SU-DHL-6 (cell line): Measurements from ENCODE around the gene CEND1.

ENCODE experiments used
- H2AFZ ChIP-seq: fragments of 200-600 bp; sonication (generic); 2 replicates; pipeline ENCODE4 v1.6.1; 2014; ENCODE audit warnings: low read depth, mild to moderate bottlenecking, moderate library complexity, mixed read lengths, antibody characterized with exemption, low read length; ENCODE audit not compliant: severe bottlenecking
- H3F3A ChIP-seq: fragments of 200-600 bp; shearing (Covaris generic); 2 replicates; pipeline ENCODE4 v1.6.0; 2016; ENCODE audit warnings: antibody characterized with exemption, mild to moderate bottlenecking; ENCODE audit not compliant: insufficient read depth
- H3K27ac ChIP-seq: fragments of 200-600 bp; sonication (generic); 2 replicates; pipeline ENCODE4 v1.5.1; 2016; ENCODE audit warnings: low read depth, mild to moderate bottlenecking, low read length, moderate library complexity, mixed read lengths
- H3K27me3 ChIP-seq: fragments of 200-600 bp; sonication (generic), shearing (Covaris generic); 2 replicates; pipeline ENCODE4 v1.6.0; 2014; ENCODE audit warnings: mild to moderate bottlenecking, low read length
- H3K36me3 ChIP-seq: fragments of 200-600 bp; sonication (generic); 2 replicates; pipeline ENCODE4 v1.6.1; 2014; ENCODE audit warnings: mild to moderate bottlenecking, low read length, mixed read lengths
- H3K4me2 ChIP-seq: fragments of 300-600, 200-600 bp; shearing (Covaris generic), sonication (generic); 2 replicates; pipeline ENCODE4 v1.6.0; 2014; ENCODE audit warnings: low read length, low read depth, mild to moderate bottlenecking; ENCODE audit not compliant: poor library complexity, severe bottlenecking
- H3K4me3 ChIP-seq: fragments of 200-600 bp; sonication (generic); 2 replicates; pipeline ENCODE4 v1.5.1; 2014; ENCODE audit warnings: antibody characterized with exemption, low read length, mild to moderate bottlenecking, mixed read lengths; ENCODE audit not compliant: insufficient read depth, poor library complexity, severe bottlenecking
- H3K79me2 ChIP-seq: fragments of 200-600 bp; sonication (generic); 2 replicates; pipeline ENCODE4 v1.6.1; 2014; ENCODE audit warnings: mild to moderate bottlenecking, low read length, moderate library complexity; ENCODE audit not compliant: insufficient read depth
- H3K9ac ChIP-seq: fragments of 200-600 bp; sonication (generic); 2 replicates; pipeline ENCODE4 v1.7.0; 2014; ENCODE audit warnings: mild to moderate bottlenecking, low read length
- H3K9me2 ChIP-seq: fragments of 200-600 bp; sonication (generic); replicated peaks from 2 replicates; pipeline ENCODE4 v1.6.1; 2014; ENCODE audit warnings: low read length; ENCODE audit not compliant: insufficient read depth
- H3K9me3 ChIP-seq: fragments of 200-600 bp; sonication (generic); 2 replicates; pipeline ENCODE4 v1.6.1; 2014; ENCODE audit warnings: low read length, mixed read lengths; ENCODE audit not compliant: insufficient read depth
- H4K20me1 ChIP-seq: fragments of 200-600 bp; sonication (generic); 2 replicates; pipeline ENCODE4 v1.6.1; 2014; ENCODE audit warnings: low read depth, mild to moderate bottlenecking, antibody characterized with exemption, low read length, moderate library complexity, mixed read lengths
- EZH2phosphoT487 ChIP-seq: fragments of 200-600 bp; sonication (generic), shearing (Covaris generic); conservative IDR thresholded peaks from 2 replicates; pipeline ENCODE4 v1.6.1; 2018; ENCODE audit warnings: mild to moderate bottlenecking, antibody characterized with exemption, low read length, moderate library complexity, mixed read lengths
- TF ChIP-seq, protein P1 (sequence below): fragments of 200-600 bp; sonication (generic); IDR thresholded peaks from one replicate; pipeline ENCODE4 v1.5.1; 2017; ENCODE audit warnings: antibody characterized with exemption, mild to moderate bottlenecking, low read length, moderate library complexity; ENCODE audit not compliant: insufficient read depth, poor library complexity, severe bottlenecking

Gene CEND1

DNA sequence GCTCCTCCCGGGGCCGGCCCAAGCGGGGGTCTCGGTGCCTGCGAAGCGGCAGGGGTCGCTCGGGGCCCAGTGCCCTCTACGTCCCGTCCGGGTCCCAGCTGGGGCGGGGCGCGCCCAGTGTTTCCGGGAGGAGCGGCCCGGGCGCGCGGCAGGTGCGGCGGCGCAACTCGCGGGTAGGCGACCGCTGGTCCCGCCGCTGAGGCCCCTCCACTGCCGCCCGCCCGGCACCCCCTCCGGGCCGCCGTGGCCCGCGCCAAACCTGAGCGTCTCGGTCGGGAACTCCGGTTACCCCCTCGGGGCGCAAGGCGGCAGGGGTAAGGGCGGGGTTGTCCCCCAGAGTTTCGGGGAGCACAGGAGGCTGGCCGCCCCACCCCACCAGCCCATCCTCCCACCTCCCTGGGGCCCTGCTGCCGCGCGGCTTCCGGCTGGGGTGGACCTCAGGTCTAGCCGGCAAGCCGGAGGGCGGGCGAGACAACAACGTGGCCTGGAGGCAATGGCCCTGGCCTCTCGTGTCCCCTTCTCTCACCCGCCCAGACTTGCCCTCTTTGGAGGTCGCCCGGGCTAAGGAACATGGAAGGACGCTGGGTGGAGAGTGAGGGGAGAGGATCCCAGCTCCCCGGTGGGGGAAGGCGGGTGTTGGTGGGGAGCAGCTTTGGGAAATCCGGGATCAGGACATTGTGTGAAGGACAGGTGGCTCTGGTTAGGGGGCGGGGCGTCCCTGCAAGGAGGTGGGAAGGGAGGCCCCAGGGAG lies 37.4 kb upstream of the CEND1 start:
- H3K9me3 ChIP-seq: no peaks in the 10 kb centered on the region
- TF ChIP-seq EZH2phosphoT487: 0 out of 2 replicates have a peak, but pooled peaks have one; percentile 1
- TF ChIP-seq, protein P1, sequence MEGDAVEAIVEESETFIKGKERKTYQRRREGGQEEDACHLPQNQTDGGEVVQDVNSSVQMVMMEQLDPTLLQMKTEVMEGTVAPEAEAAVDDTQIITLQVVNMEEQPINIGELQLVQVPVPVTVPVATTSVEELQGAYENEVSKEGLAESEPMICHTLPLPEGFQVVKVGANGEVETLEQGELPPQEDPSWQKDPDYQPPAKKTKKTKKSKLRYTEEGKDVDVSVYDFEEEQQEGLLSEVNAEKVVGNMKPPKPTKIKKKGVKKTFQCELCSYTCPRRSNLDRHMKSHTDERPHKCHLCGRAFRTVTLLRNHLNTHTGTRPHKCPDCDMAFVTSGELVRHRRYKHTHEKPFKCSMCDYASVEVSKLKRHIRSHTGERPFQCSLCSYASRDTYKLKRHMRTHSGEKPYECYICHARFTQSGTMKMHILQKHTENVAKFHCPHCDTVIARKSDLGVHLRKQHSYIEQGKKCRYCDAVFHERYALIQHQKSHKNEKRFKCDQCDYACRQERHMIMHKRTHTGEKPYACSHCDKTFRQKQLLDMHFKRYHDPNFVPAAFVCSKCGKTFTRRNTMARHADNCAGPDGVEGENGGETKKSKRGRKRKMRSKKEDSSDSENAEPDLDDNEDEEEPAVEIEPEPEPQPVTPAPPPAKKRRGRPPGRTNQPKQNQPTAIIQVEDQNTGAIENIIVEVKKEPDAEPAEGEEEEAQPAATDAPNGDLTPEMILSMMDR: no peak
- H3K9me2 ChIP-seq: no peaks in the 10 kb centered on the region
- H3F3A ChIP-seq: no peaks in the 10 kb centered on the region
- H3K27me3 ChIP-seq: no peaks in the 10 kb centered on the region
- H4K20me1 ChIP-seq: no peaks in the 10 kb centered on the region
- no peak overlapping the region for H3K27ac ChIP-seq
- H2AFZ ChIP-seq: peak overlapping the region; percentile 15
- peak overlapping the region; percentile 26 for H3K9ac ChIP-seq
- peak overlapping the region; percentile 36 for H3K4me3 ChIP-seq
- no peaks in the 10 kb centered on the region for H3K36me3 ChIP-seq
- H3K4me2 ChIP-seq: peak overlapping the region; percentile 47
- H3K79me2 ChIP-seq: no peaks in the 10 kb centered on the region

DNA sequence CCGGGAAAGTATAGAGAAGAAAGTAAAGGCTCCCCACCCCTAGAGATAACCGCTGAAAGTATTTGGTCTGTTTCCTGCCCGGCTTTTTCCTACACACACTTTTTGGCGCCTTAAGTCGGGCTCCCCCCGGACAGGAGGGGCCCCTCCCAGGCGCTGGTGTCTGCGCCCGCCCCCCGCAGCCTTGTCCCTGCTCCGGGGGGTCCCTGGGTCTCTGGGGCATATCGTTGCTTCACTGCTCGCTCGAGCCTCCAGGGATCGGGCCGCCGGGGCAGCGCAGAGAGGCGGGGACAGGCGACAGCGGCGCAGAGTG lies 36.9 kb upstream of the CEND1 start:
- no peaks in the 10 kb centered on the region for H3K27me3 ChIP-seq
- H3K9me3 ChIP-seq: no peaks in the 10 kb centered on the region
- TF ChIP-seq, protein P1: no peak
- TF ChIP-seq EZH2phosphoT487: peak; percentile 94; the same call in 1 of the 2 replicates
- peak overlapping the region; percentile 36 for H3K4me3 ChIP-seq
- H3K36me3 ChIP-seq: no peaks in the 10 kb centered on the region
- no peaks in the 10 kb centered on the region for H4K20me1 ChIP-seq
- H3K79me2 ChIP-seq: no peaks in the 10 kb centered on the region
- H2AFZ ChIP-seq: peak overlapping the region; percentile 15
- H3K9me2 ChIP-seq: no peaks in the 10 kb centered on the region
- peak overlapping the region; percentile 26 for H3K9ac ChIP-seq
- no peaks in the 10 kb centered on the region for H3F3A ChIP-seq
- H3K4me2 ChIP-seq: peak overlapping the region; percentile 47
- H3K27ac ChIP-seq: no peak overlapping the region

DNA sequence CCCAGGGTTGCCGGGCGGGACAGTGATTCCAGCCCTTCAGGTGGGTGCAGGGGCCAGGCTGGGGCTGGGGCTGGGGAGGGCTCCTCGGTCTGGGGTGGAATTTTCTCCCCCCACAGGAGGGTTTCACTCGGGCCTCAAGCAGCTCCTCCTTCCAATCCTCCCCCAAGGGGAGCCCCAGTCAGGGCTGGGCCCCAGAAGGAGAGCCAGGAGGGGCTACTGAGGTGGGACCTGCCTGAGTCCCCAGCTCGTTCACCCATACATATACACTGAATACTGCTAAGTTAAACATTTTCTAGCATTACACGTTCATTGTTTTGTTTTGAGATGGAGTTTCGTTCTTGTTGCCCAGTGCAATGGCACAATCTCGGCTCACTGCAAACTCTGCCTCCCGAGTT lies 36.3 kb upstream of the CEND1 start:
- no peak overlapping the region for H3K27ac ChIP-seq

More for the DNA sequence above, 36.3 kb upstream of the CEND1 start:
- Histone ChIP-seq H3K4me2 (peak overlapping the region; percentile 47), H3K79me2 (no peaks in the 10 kb centered on the region), H3K27me3 (no peaks in the 10 kb centered on the region), H3K36me3 (no peaks in the 10 kb centered on the region), H2AFZ (no peak overlapping the region), H3K9ac (no peak overlapping the region), H3K9me2 (no peaks in the 10 kb centered on the region), H4K20me1 (no peaks in the 10 kb centered on the region), H3K4me3 (no peak overlapping the region), H3F3A (no peaks in the 10 kb centered on the region), H3K9me3 (no peaks in the 10 kb centered on the region)
- TF ChIP-seq, protein P1: no peak
- no peak for TF ChIP-seq EZH2phosphoT487
